H1 (cell line): ENCODE data around the gene SASH3.

Experiments used
- CHD2 ChIP-seq: IDR thresholded peaks from 2 replicates; pipeline ENCODE4 v1.6.1; 2012; ENCODE audit warnings: low read length, improper control_type of control experiment
- EP300 ChIP-seq, 2 experiments: IDR thresholded peaks; 1 replicate in 1 of 2; 2 replicates in 1 of 2; pipeline ENCODE4 v1.6.1; 2011 to 2012; ENCODE audit warnings: low read depth in 2 of 2, low read length in 2 of 2, mild to moderate bottlenecking in 2 of 2, borderline replicate concordance in 1 of 2, inconsistent platforms in 1 of 2, moderate library complexity in 1 of 2
- NANOG ChIP-seq: IDR thresholded peaks from 2 replicates; pipeline ENCODE4 v1.6.1; 2011; ENCODE audit warnings: low read length, low read depth, mild to moderate bottlenecking, inconsistent platforms; ENCODE audit not compliant: insufficient read depth, poor library complexity, severe bottlenecking
- POLR2A ChIP-seq, 2 experiments: IDR thresholded peaks; 1 replicate in 1 of 2; 2 replicates in 1 of 2; pipeline ENCODE4 v1.6.1; 2011; ENCODE audit warnings: low read depth in 2 of 2, low read length in 2 of 2, mild to moderate bottlenecking in 2 of 2; ENCODE audit errors: control extremely low read depth in 1 of 2
- POLR2AphosphoS5 ChIP-seq: IDR thresholded peaks from 2 replicates; pipeline ENCODE4 v1.6.1; 2011; ENCODE audit warnings: low read depth, low read length
- RNF2 ChIP-seq: fragments of 200-900, 300-1000 bp; sonication (generic); IDR thresholded peaks from 2 replicates; pipeline ENCODE4 v1.7.1; 2016; ENCODE audit warnings: borderline replicate concordance, low read depth, mild to moderate bottlenecking, antibody characterized with exemption, low read length; ENCODE audit not compliant: poor library complexity, severe bottlenecking; ENCODE audit errors: missing control alignments
- SIN3A ChIP-seq, 2 experiments: IDR thresholded peaks in 1 of 2; conservative IDR thresholded peaks in 1 of 2; 2 replicates each; pipeline ENCODE4 v1.6.1; 2011 to 2012; ENCODE audit warnings: low read length in 2 of 2, improper control_type of control experiment in 1 of 2, low read depth in 1 of 2, mild to moderate bottlenecking in 1 of 2
- TAF1 ChIP-seq: IDR thresholded peaks from 2 replicates; pipeline ENCODE4 v1.6.1; 2011; ENCODE audit warnings: mild to moderate bottlenecking, low read depth, low read length
- TAF7 ChIP-seq: optimal IDR thresholded peaks from 2 replicates; pipeline ENCODE3; 2011; ENCODE audit warnings: low read depth, mild to moderate bottlenecking, inconsistent platforms, low read length, moderate library complexity, borderline replicate concordance
- YY1 ChIP-seq: IDR thresholded peaks from 2 replicates; pipeline ENCODE4 v1.6.1; 2011; ENCODE audit warnings: low read depth, mild to moderate bottlenecking, low read length
- TF ChIP-seq, protein P1 (sequence below), 3 experiments: IDR thresholded peaks; 1 replicate in 2 of 3; 2 replicates in 1 of 3; pipeline versions ENCODE4 v1.5.1 to v1.6.1; 2011; ENCODE audit warnings: low read length in 3 of 3, mild to moderate bottlenecking in 3 of 3, inconsistent platforms in 2 of 3, low read depth in 1 of 3, moderate library complexity in 1 of 3; ENCODE audit not compliant: insufficient read depth in 1 of 3; ENCODE audit errors: control extremely low read depth in 1 of 3
- TF ChIP-seq, protein P2 (sequence below): IDR thresholded peaks from 2 replicates; pipeline ENCODE4 v1.6.1; 2011; ENCODE audit warnings: low read length, improper control_type of control experiment

DNA sequence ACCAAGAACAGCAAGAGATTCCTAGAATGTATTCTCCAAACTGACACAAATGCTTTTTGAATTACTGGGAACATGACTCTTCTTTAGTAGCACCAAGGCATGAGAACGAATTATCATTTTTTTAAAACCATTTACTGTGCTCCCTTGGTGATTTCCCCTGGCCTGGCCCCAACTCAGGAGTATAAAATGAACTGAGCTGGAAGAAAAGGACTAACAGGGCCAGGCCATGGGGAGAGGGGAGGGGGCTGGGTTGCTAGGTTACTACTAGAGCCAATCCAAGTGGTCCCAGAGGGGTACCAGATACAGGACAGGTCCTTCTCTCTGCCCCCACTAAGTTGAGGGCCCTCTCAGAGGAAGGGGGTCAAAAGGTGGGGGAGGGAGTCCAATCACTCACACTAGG lies 23.1 kb downstream of the SASH3 start:
- TF ChIP-seq POLR2AphosphoS5: no peak
- no peak for TF ChIP-seq POLR2A (IDR thresholded peaks at IDR 0.05; ENCODE audit: control extremely low read depth in 1 of 2, low read depth in 2 of 2, low read length in 2 of 2)
- no peak for TF ChIP-seq RNF2
- no peak for TF ChIP-seq CHD2
- TF ChIP-seq, protein P1, sequence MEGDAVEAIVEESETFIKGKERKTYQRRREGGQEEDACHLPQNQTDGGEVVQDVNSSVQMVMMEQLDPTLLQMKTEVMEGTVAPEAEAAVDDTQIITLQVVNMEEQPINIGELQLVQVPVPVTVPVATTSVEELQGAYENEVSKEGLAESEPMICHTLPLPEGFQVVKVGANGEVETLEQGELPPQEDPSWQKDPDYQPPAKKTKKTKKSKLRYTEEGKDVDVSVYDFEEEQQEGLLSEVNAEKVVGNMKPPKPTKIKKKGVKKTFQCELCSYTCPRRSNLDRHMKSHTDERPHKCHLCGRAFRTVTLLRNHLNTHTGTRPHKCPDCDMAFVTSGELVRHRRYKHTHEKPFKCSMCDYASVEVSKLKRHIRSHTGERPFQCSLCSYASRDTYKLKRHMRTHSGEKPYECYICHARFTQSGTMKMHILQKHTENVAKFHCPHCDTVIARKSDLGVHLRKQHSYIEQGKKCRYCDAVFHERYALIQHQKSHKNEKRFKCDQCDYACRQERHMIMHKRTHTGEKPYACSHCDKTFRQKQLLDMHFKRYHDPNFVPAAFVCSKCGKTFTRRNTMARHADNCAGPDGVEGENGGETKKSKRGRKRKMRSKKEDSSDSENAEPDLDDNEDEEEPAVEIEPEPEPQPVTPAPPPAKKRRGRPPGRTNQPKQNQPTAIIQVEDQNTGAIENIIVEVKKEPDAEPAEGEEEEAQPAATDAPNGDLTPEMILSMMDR (IDR thresholded peaks at IDR 0.05; ENCODE audit: control extremely low read depth in 1 of 3, insufficient read depth in 1 of 3, low read depth in 1 of 3, low read length in 3 of 3): no peak
- TF ChIP-seq NANOG: no peak
- no peak for TF ChIP-seq TAF7
- no peak for TF ChIP-seq TAF1
- TF ChIP-seq YY1: no peak
- no peak for TF ChIP-seq EP300 (IDR thresholded peaks at IDR 0.05; ENCODE audit: borderline replicate concordance in 1 of 2, low read depth in 2 of 2, low read length in 2 of 2)
- TF ChIP-seq, protein P2, sequence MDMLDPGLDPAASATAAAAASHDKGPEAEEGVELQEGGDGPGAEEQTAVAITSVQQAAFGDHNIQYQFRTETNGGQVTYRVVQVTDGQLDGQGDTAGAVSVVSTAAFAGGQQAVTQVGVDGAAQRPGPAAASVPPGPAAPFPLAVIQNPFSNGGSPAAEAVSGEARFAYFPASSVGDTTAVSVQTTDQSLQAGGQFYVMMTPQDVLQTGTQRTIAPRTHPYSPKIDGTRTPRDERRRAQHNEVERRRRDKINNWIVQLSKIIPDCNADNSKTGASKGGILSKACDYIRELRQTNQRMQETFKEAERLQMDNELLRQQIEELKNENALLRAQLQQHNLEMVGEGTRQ: no peak
- no peak for TF ChIP-seq SIN3A (conservative IDR thresholded peaks at IDR 0.05 in 1 of 2, IDR thresholded peaks at IDR 0.05 in 1 of 2; ENCODE audit: low read depth in 1 of 2, low read length in 2 of 2)
